ENCODE results near the gene RBFOX1.
A peak's percentile ranks its signal among the peaks of the same experiment; 100 is the strongest.

RBFOX1 gene

DNA sequence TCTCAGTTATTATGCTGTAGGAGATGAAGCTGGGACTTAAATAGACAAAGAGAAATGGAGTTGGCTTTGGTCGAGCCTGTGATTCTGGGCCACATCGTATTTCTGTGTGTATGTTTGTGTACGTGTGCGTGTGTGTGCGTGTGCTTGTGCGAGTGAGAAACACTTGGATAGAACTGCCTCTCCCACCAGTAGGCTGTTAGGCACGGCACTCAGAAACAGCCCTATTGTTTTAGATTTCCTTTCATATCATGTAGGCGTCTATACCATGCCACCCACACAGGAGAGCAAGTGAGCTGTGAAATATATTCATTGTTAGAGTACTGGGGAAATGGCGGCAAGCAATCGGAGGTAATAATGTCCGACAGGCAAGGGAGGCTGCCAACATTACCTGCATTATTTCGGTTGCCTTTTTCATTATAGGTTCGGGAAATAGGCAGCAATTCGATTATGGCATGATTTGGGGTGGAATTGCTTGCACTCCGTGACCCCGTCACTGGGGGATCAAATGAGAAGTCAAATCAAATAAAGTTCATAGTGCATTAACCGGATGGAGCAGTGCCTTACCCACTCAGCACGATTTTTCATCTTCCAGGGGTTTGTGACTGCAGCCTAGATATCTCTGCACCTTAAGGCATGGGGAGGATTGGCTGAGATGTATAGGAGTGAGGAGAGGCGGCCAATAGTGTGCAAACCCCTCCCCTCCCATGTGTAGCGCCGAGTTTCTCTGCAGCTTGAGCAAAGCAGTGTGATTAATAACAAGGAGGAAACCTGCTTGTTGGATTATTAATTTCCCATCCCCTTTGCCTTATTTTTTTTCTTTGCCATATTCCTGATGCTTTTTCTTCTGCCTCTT is 89.6 kb downstream of the RBFOX1 start:
- no peak for DNase-seq

DNA sequence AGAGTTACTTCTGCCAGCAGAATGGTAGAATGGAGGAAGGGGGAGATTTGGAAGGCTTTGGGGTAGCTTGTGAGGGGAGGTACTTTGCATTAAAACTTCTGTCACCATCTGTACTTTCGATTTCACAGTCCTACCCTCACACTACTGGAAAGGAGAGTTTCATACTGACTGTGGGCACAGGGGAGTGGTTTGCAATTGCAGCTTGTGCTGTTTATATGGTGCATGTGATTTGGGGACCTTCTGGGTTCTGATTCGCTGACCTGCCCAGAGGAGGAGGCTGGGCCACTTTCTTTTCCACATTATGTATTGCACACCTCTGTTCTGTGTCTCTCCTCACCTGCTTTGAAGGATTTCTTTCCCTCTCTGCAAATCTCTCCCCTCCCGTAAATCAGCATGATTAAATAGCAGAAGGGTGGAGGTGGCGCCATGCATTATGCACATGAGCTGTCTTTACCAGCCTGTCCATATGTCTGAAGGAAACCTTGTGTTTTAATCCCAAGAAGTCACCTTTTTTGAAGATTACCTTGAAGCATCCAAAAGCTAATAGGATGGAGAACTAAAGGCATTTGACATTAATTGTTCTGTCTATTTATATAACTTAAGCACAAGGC is 90.9 kb downstream of the RBFOX1 start:
- no peak for DNase-seq

DNA sequence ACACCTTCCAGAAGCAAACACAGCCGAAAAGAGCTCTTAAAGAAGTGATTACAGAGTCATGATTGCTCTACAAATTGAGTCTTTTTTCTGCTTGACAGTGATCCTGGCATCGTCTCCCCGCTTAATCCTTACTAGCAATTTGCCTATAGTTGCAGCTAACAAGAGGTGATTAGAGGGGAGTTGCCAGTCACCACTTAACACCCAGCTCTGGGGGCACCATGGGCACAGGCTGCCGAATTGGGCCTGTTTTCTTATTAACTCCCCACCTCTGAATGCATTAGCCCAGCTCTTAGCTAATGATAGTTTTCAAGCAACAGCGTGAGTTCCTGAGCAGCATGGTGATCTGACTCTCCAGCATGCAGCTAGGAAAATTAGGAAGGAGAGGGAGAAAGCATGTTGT is 93.5 kb downstream of the RBFOX1 start:
- no peak for DNase-seq

DNA sequence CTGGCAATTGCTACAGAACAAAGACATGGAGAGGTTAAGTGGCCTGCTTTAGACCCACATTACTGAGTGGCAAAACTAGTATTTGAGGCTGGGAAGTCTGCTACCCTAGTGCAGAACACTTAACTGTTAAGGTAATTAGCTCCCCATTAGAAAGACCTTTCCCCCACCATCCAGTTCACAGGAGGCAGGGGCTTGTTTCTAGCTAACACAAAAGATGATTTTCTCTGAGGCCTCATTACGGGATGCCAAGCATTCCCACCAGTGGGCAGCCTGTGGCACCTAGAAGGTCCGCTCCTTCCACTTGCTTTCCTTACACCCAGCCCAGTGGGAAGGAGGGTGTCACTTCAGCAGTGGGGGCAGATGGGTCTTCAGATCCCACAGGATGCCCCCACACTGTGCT is 99.1 kb downstream of the RBFOX1 start:
- DNase-seq: no peak

DNA sequence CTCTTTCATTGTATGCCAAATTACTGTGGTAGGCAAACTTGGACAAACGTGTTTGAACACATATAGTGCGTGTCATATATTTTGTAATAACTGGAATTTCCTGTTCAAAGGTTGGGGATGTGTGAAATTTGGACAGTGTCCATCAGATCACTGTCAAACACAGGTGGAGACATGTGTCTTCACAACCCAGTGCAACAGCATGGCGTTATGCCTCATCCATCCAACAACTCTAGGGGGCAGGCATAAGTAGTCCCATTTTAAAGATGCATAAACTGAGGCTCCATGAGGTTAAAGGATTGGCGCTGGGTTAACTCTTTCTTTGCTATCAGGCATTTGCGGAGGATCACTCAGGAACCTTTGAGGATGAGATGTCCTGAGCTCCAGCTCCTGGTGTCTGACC is 103.7 kb downstream of the RBFOX1 start:
- no peak for DNase-seq

DNA sequence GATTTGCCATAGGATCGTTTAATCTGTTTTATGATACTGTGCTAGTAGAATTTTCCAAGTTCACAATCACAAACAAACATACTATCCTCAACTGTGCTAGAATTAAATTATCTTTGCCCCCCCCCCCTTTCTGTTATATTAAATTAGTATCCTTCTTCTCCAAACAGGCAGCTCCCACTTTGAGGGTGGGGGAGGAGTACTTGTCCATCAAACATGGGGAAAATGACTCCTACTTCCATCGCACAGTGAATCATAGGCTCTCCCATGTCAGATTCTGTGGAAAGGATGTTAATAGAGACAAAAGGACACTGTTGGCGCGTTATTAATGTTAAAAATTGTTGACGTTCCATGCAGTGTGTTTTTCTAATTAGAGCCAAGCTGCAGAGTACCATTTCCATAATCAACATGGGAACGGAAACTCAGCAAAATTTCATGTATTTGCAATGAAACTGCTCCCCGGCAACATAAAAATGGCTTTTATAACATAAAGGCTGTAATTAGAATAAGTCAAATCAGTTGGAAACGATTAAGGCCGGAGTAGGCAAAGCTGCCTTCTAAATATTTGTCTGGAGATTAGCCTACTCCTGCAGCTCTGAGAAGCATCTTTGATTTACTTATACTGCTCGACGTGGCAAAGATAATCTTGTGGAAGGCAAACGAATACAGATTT is 104.6 kb downstream of the RBFOX1 start:
- DNase-seq: no peak

DNA sequence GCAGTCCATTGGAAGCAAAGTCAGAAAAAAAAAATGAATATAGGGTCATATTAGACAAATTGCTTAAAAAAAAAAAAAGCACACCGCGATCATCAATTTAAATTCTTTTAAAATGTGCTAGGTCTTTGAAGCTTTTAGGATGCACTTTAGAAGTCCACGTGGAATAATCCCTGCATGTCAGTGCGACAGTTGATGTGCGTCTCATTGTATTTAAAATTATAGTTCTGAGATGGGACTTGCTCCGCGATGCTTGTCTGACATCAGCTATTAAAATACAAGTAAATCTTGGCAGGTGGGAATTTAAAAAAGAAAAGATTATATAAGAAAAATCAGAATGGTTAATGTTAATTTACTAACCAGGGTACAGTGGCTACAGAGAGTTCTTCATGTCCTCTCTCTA is 105.2 kb downstream of the RBFOX1 start:
- DNase-seq: no peak

DNA sequence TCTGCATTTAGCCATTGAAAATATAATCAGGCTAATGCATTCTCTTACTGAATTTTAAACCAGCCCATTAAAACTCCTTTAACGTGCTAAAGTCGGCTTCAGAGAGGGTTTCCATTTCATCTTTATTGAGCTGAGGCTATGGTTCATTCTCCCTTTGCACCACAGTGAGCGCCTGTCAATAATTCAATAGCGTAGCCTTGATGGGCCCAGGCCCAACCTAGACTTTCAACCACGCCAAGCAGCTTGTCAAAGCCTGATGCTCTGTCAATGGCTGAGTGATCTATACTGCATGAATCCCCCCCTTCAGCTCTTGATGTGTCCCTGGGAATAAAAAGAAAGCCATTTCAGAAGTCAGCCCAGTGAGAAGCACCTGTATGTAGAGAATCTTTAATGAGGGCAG is 106.0 kb downstream of the RBFOX1 start:
- DNase-seq: no peak

DNA sequence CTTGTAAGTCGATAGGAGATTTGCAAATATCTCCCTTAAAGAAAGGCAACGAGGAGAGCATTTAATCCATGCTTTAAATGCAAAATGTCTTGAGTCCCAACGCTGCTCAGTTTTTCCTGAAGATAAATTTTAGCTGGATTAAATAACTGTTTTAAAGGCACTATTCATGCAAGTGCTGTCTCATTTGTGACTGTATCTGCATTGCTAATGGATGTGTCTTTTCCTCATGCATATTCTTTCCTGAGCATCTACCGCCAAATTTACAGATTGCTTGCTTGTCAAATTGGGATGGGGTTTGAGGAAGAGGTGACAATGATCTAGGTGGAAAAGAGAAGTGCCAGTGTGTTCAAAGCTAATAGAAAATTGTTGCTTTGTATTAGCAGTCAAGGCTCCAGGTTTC is 106.9 kb downstream of the RBFOX1 start:
- DNase-seq: no peak

DNA sequence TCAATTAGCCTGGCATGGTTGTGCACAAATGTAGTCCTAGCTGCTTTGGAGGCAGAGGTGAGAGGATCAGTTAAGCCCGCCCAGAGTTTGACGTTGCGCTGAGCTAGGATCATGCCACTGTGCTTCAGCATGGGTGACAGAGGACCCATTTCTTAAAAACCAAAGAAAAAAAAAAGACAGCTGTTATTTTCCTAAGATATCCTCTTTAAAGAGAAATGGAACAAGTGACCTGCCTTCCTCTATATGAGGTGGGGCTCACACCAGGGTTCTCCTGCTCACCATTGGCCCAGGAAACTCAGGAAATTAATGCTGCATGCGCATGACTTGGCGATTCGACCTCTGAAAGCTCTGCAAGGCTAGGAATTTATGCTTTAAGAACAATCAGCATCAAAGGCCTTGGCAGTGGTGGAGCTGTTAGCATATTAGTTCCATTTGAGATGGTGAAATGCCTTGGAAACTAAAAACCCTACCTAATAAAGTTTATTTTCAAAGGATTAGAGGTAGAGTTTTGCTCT is 108.3 kb downstream of the RBFOX1 start:
- DNase-seq: no peak

DNA sequence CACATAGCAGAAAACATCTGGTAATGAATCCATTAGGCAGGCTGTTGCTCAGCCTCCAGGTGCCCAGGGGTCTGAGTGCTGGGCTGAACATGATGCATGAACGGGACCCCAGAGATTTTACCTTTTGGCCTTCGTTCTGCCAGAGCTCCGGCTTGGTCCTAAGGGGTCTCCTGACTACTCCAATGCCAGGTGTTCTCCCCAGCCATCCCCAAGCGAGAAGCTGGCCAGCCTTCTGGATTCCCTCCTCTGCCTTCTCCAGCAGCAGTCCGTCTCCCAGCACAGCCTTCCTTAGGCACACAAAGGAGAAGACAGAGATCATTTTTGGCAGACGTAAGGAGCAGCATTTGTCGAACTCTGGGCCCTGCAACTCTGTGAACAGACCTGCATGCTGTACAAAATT is 109.4 kb downstream of the RBFOX1 start:
- DNase-seq: no peak

DNA sequence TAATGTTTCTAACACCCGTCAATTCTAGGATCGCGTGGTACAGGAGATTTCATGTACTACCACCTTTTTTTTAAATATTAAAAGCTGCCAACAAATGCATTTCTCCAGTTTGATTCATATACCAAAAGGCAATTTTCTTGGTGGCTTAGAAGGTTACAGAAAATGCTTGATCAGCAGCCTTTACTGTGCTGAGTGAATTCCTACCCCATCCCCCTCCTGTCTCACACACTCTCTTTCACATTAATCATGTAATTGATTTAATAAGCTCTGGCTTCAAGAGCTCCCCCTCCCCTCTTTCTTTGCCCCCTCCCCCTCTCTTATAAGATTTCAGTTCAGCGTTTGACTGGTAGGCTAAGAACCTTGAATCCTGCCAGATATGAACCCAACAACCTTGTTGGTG is 110.5 kb downstream of the RBFOX1 start:
- DNase-seq: no peak

DNA sequence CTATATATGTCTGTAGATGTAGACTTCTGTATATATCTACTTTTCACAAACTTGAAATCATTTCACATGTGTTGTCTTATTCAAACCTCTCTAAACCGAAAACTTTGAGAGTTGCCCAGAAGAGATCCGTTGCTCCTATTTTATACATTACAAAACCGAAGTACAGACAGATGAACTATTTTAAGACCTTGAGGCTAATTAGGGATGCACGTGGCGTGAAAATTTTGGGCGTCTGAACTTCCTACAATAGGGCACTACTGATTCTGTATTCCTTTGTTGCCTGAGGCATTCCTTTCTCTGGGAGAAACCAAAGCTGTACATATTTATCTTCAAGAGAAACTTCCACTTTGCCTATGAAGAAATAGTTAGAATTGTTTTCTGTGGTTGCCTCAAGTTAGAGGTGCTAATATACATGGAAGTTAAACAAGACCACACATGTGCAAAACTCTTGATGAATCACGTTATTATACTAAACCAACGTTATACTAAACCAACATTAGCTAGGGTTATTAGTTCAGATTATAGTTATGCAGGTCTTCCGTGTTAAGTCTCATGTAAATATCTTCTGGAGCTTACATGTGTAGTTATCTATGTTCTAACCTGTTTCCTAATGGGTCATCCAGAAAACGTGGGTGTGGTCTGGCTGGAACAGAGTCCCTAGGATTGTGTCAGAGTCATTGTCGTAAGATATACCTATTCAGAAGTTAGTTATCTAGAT is 111.2 kb downstream of the RBFOX1 start:
- no peak for DNase-seq

DNA sequence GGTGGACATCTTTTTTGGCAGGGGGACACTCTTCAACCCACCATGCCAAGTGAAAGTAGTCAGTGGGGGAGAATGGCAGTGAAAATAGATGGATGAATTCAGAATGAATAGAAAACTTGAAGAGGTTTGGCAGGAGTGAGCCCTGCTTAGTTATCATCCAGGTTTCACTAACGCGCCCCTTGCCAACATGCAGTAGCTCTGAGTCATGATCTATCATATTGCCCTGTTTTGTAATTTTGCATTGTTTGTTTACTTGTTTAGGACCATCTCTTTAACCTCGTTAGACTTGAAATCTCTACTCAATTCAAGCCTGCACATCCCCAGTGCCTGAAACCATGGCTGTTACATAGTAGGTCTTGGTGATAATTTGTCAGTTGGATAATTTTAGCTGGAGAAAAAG is 116.7 kb downstream of the RBFOX1 start:
- no peak for DNase-seq

DNA sequence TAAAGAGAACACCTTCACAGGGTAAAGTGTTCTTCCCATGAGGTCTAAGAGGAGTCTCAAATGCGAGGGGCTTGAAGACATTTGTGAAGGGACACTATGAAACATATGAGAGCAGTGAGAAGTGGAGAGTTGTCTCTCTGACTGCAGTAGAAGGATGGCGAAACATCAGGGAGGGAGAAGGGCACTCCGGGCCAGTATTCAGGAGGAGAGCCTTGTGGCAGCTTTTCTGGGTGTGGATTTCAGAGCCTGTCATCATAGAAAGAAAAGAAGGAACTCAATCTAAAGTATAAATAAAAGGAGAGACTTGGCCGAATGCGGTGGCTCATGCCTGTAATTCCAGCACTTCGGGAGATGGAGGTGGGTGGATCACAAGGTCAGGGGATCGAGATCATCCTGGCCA is 117.2 kb downstream of the RBFOX1 start:
- DNase-seq: no peak

DNA sequence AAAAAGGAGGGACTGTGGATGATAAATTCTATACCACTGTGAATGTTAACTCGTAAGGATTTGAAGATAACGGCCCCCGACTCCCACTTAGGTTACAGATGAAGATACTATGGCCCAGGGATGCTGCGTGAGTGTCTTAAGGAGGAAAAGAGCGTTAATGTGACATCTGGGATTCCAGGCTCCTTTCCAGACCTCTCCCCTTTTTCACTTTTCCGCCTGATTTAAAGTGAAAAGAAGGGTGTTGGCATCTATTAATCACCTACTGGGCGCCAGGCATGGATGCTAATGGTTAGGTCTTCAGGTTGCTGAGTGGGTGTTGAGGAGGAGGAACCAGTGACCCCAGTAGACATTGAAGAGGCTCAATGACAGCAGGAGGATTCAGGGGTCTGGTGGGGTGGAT is 117.8 kb downstream of the RBFOX1 start:
- DNase-seq: no peak

DNA sequence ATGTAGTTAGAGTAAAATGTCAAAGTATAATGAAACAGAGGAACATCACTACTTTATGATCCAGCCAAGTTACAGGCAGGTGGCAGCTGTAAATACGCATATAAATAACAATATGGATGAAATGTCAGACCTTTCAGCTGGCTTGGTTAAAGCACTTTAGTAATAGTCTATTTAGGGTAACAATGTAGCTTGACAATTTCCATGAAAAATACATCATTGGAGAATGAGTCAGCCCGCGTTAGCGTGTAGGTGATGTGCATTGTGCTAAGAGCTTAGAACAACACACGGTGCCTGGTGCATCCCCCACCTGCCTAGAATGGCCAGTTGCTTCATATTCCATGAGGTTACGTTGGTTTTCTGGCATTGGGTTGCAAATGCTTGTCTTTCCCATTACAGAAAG is 119.4 kb downstream of the RBFOX1 start:
- DNase-seq: no peak

DNA sequence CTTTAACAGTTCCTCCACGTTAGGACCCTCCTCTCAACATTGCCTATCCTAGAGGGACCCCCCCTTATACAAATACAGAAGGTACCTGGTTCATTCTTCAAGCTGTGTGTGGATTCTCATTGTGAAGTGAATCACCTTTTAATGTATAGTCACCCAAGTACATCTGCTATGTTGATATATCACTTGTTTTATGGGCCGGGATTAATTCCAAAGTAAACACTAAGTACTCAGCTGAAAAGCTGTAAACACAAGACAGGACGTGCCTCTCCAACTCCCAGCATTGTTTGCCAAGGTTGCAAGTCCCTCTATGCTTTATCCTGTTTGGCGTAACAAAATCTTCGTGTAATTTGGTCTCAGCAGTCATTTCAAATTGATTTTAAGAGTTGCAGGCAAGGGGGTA is 123.6 kb downstream of the RBFOX1 start:
- DNase-seq: peak; percentile 87

DNA sequence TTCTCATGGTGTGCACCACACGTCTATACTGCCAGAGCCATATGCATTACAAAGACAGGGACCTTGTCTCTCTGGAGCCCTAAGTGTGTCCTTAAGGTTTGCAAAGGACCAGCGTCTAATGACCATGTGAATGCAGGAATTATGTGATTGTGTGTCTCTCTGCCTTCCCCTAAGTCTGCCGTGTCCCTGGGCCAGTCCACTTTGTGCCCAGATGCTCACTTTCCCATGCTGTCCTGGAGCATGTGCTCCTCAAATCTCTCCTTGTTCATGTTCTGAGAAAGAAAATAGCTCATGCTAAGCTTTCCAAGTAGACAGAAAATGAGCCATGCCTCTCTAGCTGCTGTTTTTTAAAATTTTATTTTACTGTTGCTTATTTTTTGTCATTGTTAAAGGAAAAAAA is 125.5 kb downstream of the RBFOX1 start:
- no peak for DNase-seq

DNA sequence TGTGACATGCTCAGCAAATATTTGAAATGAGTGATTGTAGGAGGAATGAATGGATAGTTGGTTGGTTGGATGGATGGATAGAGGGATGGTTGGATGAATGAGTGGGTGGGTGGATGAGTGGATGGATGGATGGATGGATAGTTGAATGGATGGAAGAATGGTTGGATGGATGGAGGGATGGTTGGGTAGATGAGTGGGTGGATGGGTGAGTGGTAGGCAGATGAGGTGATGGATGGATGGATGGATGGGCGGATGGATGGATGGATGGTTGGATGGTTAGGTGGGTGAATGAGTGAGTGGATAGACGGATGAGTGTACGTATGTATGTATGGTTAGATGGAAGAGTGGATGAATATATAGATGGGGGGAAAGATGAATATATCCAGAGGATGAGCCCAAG is 137.7 kb downstream of the RBFOX1 start:
- no peak for DNase-seq

DNA sequence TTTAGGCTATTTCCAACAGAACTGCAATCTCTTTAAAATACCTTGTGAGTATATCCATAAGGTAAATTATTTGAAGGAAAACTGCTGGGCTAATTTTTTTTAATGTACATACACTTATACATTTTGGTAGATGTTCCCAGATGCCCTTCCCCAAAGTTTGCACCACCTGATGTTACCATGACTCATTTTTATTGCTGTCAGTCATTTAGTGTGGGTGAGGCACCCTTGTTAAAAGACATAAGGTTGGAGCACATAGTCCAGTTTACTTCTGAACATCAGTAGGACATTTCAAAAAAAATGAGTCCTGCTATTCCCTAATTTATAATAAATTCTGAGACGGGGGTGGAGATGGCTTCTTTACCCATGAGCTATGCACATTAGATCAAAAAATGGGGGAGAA is 138.6 kb downstream of the RBFOX1 start:
- no peak for DNase-seq

DNA sequence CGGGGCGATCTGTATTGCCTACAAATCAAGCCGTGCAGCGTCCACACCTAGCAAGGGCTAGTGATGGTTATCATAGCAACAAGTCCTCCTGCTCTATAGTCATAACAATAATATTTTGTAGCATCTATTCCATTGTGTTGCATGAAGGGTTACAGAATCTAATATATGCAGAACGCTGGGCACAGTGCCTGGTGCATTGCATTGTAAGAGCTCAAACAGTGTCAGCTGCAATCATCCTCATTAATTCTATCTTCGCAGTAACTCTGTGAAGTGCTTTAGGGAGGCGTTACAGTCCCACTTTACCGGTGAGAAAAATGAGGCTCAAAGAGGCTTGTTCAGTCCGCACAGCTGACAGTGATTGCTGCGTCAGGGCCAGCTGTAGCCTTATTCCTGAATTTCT is 149.4 kb downstream of the RBFOX1 start:
- DNase-seq: no peak

DNA sequence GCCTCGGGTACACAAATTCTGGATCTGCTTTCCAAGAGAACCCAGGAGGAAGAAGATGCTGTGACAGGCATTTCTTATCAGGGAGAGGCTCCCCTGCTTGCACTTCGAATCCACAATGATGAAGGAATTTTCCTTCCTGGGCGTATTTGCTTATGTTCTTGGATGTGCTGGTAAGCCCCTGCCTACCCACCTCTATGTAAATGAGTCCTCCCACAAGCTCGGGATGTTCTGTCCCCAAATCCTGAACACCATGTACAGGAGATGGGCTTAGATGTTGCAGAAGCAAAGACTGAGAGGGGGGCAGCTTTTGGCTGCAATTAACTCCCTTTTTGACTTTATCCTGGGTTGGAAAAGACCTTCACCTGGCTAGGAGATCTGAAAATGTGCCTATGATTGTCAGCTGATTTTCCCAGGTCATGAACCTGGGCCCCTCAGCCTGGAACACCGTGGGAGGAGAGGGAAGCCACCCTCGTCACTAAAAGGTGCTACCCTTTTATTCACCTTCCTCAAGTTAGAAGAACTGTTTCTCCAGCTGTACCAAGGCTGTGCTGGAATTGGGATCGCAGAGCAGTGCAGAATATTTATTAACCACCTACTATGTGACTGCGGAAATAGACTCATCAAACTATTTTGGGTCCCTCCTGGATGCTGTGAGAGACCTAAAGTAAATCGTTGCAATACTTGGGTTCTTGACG is 150.1 kb downstream of the RBFOX1 start:
- DNase-seq: no peak
